ENCODE measurements around the gene NR2C2AP.

DNA sequence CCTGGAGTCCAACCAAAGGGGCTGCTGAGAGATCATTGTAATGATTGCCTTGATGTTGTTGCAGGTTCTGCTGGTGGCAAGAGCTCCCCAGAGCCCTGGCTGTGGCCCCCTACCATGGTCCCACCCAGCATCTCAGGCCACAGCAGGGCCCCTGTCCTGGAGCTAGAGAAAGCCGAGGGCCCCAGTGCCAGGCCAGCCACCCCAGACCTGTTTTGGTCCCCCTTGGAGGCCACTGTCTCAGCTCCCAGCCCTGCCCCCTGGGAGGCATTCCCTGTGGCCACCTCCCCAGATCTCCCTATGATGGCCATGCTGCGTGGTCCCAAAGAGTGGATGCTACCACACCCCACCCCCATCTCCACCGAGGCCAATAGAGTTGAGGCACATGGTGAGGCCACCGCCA lies 24.0 kb upstream of the NR2C2AP start:
- TF ChIP-seq, protein P1, sequence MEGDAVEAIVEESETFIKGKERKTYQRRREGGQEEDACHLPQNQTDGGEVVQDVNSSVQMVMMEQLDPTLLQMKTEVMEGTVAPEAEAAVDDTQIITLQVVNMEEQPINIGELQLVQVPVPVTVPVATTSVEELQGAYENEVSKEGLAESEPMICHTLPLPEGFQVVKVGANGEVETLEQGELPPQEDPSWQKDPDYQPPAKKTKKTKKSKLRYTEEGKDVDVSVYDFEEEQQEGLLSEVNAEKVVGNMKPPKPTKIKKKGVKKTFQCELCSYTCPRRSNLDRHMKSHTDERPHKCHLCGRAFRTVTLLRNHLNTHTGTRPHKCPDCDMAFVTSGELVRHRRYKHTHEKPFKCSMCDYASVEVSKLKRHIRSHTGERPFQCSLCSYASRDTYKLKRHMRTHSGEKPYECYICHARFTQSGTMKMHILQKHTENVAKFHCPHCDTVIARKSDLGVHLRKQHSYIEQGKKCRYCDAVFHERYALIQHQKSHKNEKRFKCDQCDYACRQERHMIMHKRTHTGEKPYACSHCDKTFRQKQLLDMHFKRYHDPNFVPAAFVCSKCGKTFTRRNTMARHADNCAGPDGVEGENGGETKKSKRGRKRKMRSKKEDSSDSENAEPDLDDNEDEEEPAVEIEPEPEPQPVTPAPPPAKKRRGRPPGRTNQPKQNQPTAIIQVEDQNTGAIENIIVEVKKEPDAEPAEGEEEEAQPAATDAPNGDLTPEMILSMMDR (IDR thresholded peaks at IDR 0.05): no peak
- TF ChIP-seq POLR2A (IDR thresholded peaks at IDR 0.05) (no peak), EP300 (IDR thresholded peaks at IDR 0.05) (no peak)
